Natural killer cell (primary cell): ENCODE data around the gene TPRA1. TPM values are rescaled to one million over a fixed set of nuclear protein-coding genes. Genes with fewer than 3 reads are reported as not detected.
"Not testable (repeated sequence)": the region's sequence is repeated elsewhere in the genome, so short reads cannot be mapped to it uniquely, and the experiment has no call there.

Experiments
- ATAC-seq, 3 donors: fragments of 150-1000 bp in 2 of 3; fragments of 200-7000 bp in 1 of 3; cut with Tn5 transposase; 1 replicate in 1 of 3; 2 replicates in 2 of 3; pipeline ENCODE4 v1.10.0; 2021; ENCODE audit warnings: mild to moderate bottlenecking in 2 of 3, moderate library complexity in 2 of 3
- DNase-seq, 2 donors: peaks; one replicate each; pipeline versions ENCODE4 v3.0.0 to v3.0.0-alpha.2; 2013 to 2021; ENCODE audit warnings: mixed read lengths in 1 of 2
- H3K27ac ChIP-seq: one replicate; pipeline ENCODE4 v1.5.1; 2013; ENCODE audit warnings: mild to moderate bottlenecking, low read length
- H3K27me3 ChIP-seq: one replicate; pipeline ENCODE4 v1.6.1; 2013; ENCODE audit warnings: low read length; ENCODE audit not compliant: control insufficient read depth, insufficient read depth
- H3K36me3 ChIP-seq: one replicate; pipeline ENCODE4 v1.6.1; 2013; ENCODE audit warnings: low read length; ENCODE audit not compliant: control insufficient read depth, insufficient read depth
- H3K4me1 ChIP-seq: one replicate; pipeline ENCODE4 v1.6.1; 2013; ENCODE audit warnings: low read length; ENCODE audit not compliant: control insufficient read depth, insufficient read depth
- H3K4me3 ChIP-seq: one replicate; pipeline ENCODE4 v1.5.1; 2013; ENCODE audit warnings: low read length
- H3K9me3 ChIP-seq: one replicate; pipeline ENCODE4 v1.6.1; 2013; ENCODE audit warnings: low read length; ENCODE audit not compliant: control insufficient read depth, insufficient read depth
- H3K27ac Mint-ChIP-seq, 2 donors: one replicate each; pipeline ENCODE4 v1.8.0; 2022; ENCODE audit warnings: mild to moderate bottlenecking in 2 of 2, mixed read lengths in 2 of 2, moderate library complexity in 1 of 2
- H3K27me3 Mint-ChIP-seq, 2 donors: one replicate each; pipeline ENCODE4 v1.8.0; 2022; ENCODE audit warnings: low read depth in 2 of 2, mixed read lengths in 2 of 2
- H3K36me3 Mint-ChIP-seq: one replicate; pipeline ENCODE4 v1.8.0; 2022; ENCODE audit warnings: mixed read lengths
- H3K4me1 Mint-ChIP-seq, 2 donors: one replicate each; pipeline ENCODE4 v1.8.0; 2022; ENCODE audit warnings: mixed read lengths in 2 of 2
- H3K4me3 Mint-ChIP-seq: one replicate; pipeline ENCODE4 v1.8.0; 2022; ENCODE audit warnings: mild to moderate bottlenecking, moderate library complexity, mixed read lengths
- H3K9me3 Mint-ChIP-seq, 2 donors: one replicate each; pipeline ENCODE4 v1.8.0; 2022; ENCODE audit warnings: mixed read lengths in 2 of 2
- CTCF ChIP-seq: fragments of 200-600 bp; IDR thresholded peaks from one replicate; pipeline ENCODE4 v1.8.0; 2022; ENCODE audit warnings: antibody characterized with exemption
- WGBS: methylation state at CpG from one replicate; pipeline ENCODE4 v1.1.7; 2013; ENCODE audit warnings: missing lambda C conversion rate; ENCODE audit not compliant: insufficient coverage; 5-methylcytosine and 5-hydroxymethylcytosine counted together
- intact Hi-C: fragments of 100-400 bp; cut with micrococcal nuclease; formaldehyde crosslinking; loops from one replicate; pipeline ENCODE4 v1.14.2; 2022
- total RNA-seq, 4 donors: library from RNA; stranded (reverse); fragments of 120-200 nt in 1 of 4; gene quantifications; one replicate each; pipeline versions ENCODE4 v1.2.3 to v1.2.4, GENCODE V29; 2013 to 2022

TPRA1 gene
- total RNA-seq, 3 donors from 2014 or later (not counting 1 experiment from before 2014, with no cell fraction given): 15.4 to 22.7 (median 22.1) TPM

- ATAC-seq (no peak), DNase-seq (no peak)
- Mint-ChIP-seq H3K4me3 (no peak overlapping the region), H3K9me3 (no peaks in the 10 kb centered on the region), H3K27me3 (no peaks in the 10 kb centered on the region), H3K4me1 (peaks cover 0 to 5% of the 10 kb centered on the region in 2 donors), H3K36me3 (peaks cover 10% of the 10 kb centered on the region), H3K27ac (no peak overlapping the region)
- peaks cover 37% of the 10 kb centered on the region for H3K36me3 ChIP-seq
- H3K27ac ChIP-seq: no peak overlapping the region
- TF ChIP-seq CTCF: no peak
- H3K9me3 ChIP-seq: no peaks in the 10 kb centered on the region
- H3K4me3 ChIP-seq: no peak overlapping the region
- WGBS: 90% methylated on average over 7 of the region's 7 CpGs
- H3K27me3 ChIP-seq: no peaks in the 10 kb centered on the region
- intact Hi-C loops: no loop called here
- H3K4me1 ChIP-seq: no peaks in the 10 kb centered on the region
Observed at GRCh38 chr3:127607675-127608361, 17.3 kb upstream of the TPRA1 start.

DNA sequence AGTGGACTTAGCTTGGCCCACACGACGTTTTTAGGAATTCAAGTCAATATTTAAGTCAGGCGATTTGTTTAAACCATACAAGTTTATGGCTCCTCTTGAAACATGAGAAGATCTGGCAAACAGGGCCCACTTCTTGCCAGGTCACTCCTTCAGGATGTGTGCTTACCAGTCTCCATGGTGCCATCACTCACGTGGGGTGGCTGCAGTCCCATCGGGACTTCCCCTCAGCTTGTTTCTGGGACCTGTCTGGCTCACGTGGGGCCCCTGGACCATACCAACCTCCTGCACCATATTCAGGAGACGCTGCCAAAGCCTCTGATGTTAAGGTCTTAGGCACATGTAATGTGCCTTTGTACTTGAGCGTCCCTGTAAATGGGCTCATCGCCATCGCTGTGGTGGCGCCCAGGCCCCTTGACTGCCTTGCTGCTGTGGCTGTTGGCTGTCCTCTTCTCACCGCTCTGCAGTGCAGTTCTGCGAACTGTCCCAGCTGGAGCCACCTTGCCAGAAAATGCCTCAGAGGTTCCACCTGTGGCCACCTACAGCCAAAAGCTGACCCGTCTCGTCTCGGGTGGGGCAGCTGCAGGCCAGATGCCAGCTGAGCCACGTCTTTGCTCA, 16.6 kb upstream of the TPRA1 start:
- Mint-ChIP-seq H3K27ac (no peak overlapping the region), H3K36me3 (peaks cover 10% of the 10 kb centered on the region), H3K9me3 (no peaks in the 10 kb centered on the region), H3K4me3 (no peak overlapping the region), H3K27me3 (no peaks in the 10 kb centered on the region), H3K4me1 (peaks cover 0 to 5% of the 10 kb centered on the region in 2 donors)
- Histone ChIP-seq H3K36me3 (peaks cover 36% of the 10 kb centered on the region), H3K9me3 (no peaks in the 10 kb centered on the region), H3K4me3 (no peak overlapping the region), H3K4me1 (no peaks in the 10 kb centered on the region), H3K27ac (no peak overlapping the region), H3K27me3 (no peaks in the 10 kb centered on the region)
- 97% methylated on average over 17 of the region's 17 CpGs for WGBS
- intact Hi-C loops: no loop called here
- no peak for ATAC-seq
- no peak for TF ChIP-seq CTCF
- no peak for DNase-seq

GRCh38 chr3:127606086-127606805, 15.7 kb upstream of the TPRA1 start:
- no peak overlapping the region for H3K4me3 Mint-ChIP-seq
- Histone ChIP-seq H3K9me3 (no peaks in the 10 kb centered on the region), H3K4me3 (no peak overlapping the region), H3K36me3 (peaks cover 34% of the 10 kb centered on the region), H3K4me1 (no peaks in the 10 kb centered on the region), H3K27me3 (no peaks in the 10 kb centered on the region), H3K27ac (no peak overlapping the region)
- H3K27me3 Mint-ChIP-seq: no peaks in the 10 kb centered on the region
- TF ChIP-seq CTCF: no peak
- peak overlapping the region in 1 of 2 donors; percentile 33 for H3K27ac Mint-ChIP-seq
- 94% methylated on average over 24 of the region's 24 CpGs for WGBS
- DNase-seq: no peak
- H3K4me1 Mint-ChIP-seq: peaks cover 0 to 5% of the 10 kb centered on the region in 2 donors
- intact Hi-C loops: no loop called here
- peaks cover 10% of the 10 kb centered on the region for H3K36me3 Mint-ChIP-seq
- no peak for ATAC-seq
- H3K9me3 Mint-ChIP-seq: no peaks in the 10 kb centered on the region

- H3K4me1 ChIP-seq, H3K27ac ChIP-seq, H3K4me3 Mint-ChIP-seq, H3K4me3 ChIP-seq, intact Hi-C loops, DNase-seq, H3K4me1 Mint-ChIP-seq, H3K9me3 ChIP-seq, H3K27me3 ChIP-seq, H3K9me3 Mint-ChIP-seq, ATAC-seq, H3K27me3 Mint-ChIP-seq: not testable (repeated sequence)
- peaks cover 33% of the 10 kb centered on the region for H3K36me3 ChIP-seq
- 97% methylated on average over 7 of the region's 7 CpGs for WGBS
- peaks cover 10% of the 10 kb centered on the region for H3K36me3 Mint-ChIP-seq
- peak overlapping the region in 1 of 2 donors; percentile 33 for H3K27ac Mint-ChIP-seq
Observed at GRCh38 chr3:127605547-127605946, 15.0 kb upstream of the TPRA1 start.
